HCT116 (cell line): ENCODE data around the gene ANKS1A. TPM values are rescaled to one million over a fixed set of nuclear protein-coding genes. Genes with fewer than 3 reads are reported as not detected.

Experiments used
- ATAC-seq: fragments of 200-7000 bp; cut with Tn5 transposase; 2 replicates; pipeline ENCODE4 v1.9.1; 2020; ENCODE audit warnings: mild to moderate bottlenecking, moderate library complexity
- BruUV-seq: library from RNA; stranded (reverse); fragments of 400-500 nt; replicated peaks from 2 replicates; lab custom pipeline; 2021; lab: Mats Ljungman, UMichigan
- CTCF ChIA-PET: fragments of 300-600 bp; sonication (Branson Sonifier 250); formaldehyde crosslinking; loops from one replicate; lab custom pipeline; 2021; ENCODE audit warnings: antibody characterized with exemption; lab: Charles Lee
- POLR2A ChIA-PET: fragments of 300-600, 350-600 bp; sonication (Branson Sonifier 250); formaldehyde crosslinking; loops from one replicate; lab custom pipeline; 2021; ENCODE audit warnings: antibody characterized with exemption; lab: Charles Lee
- RAD21 ChIA-PET, 2 experiments: fragments of 300-600 bp; sonication (Branson Sonifier 250); formaldehyde crosslinking; loops; one replicate each; lab custom pipeline; 2023; ENCODE audit warnings: low total read pairs in 2 of 2; ENCODE audit not compliant: uncharacterized antibody in 2 of 2, unreplicated experiment in 2 of 2, low non-redundant PET in 1 of 2; lab: Charles Lee
- DNase-seq: peaks from one replicate; pipeline ENCODE4 v3.0.0-alpha.2; 2010; ENCODE audit warnings: low read depth, low spot score
- H2AFZ ChIP-seq: fragments of 200-600 bp; shearing (Covaris generic), sonication (generic); 2 replicates; pipeline ENCODE4 v1.6.1; 2017; ENCODE audit warnings: low read depth, mixed run types, mixed read lengths, antibody characterized with exemption, low read length; ENCODE audit not compliant: poor library complexity, severe bottlenecking
- H3K27ac ChIP-seq: 2 replicates; pipeline ENCODE4 v1.5.1; 2012; ENCODE audit warnings: low read depth, low read length
- H3K27me3 ChIP-seq: fragments of 200-600 bp; sonication (generic); 2 replicates; pipeline ENCODE4 v1.6.1; 2016; ENCODE audit warnings: mixed run types, low read length, mixed read lengths; ENCODE audit not compliant: insufficient read depth
- H3K36me3 ChIP-seq, 2 experiments: fragments of 200-500 bp in 1 of 2; fragments of 200-600 bp in 1 of 2; sonication (Bioruptor generic) in 1 of 2; sonication (generic) in 1 of 2; 2 replicates each; pipeline versions ENCODE4 v1.5.1 to v1.6.1; 2014 to 2016; ENCODE audit warnings: low read length in 2 of 2, inconsistent platforms in 1 of 2, mixed read lengths in 1 of 2, mixed run types in 1 of 2; ENCODE audit not compliant: insufficient read depth in 2 of 2, control insufficient read depth in 1 of 2
- H3K4me1 ChIP-seq, 2 experiments: fragments of 200-600 bp in 1 of 2; sonication (generic) in 1 of 2; 2 replicates each; pipeline versions ENCODE4 v1.5.1 to v1.6.1; 2012 to 2017; ENCODE audit warnings: low read length in 2 of 2, inconsistent platforms in 1 of 2, mild to moderate bottlenecking in 1 of 2, mixed read lengths in 1 of 2, mixed run types in 1 of 2, moderate library complexity in 1 of 2; ENCODE audit not compliant: insufficient read depth in 2 of 2, control insufficient read depth in 1 of 2
- H3K4me2 ChIP-seq: fragments of 200-600 bp; sonication (generic); 2 replicates; pipeline ENCODE4 v1.6.1; 2017; ENCODE audit warnings: mixed run types, low read length, mixed read lengths
- H3K4me3 ChIP-seq, 2 experiments: fragments of 200-600 bp in 1 of 2; sonication (generic) in 1 of 2; replicated peaks in 1 of 2; 2 replicates each; pipeline ENCODE4 v1.5.1; 2011 to 2016; ENCODE audit warnings: low read length in 2 of 2, control low read depth in 1 of 2, low read depth in 1 of 2, mild to moderate bottlenecking in 1 of 2, mixed read lengths in 1 of 2, mixed run types in 1 of 2
- H3K79me2 ChIP-seq: fragments of 200-600 bp; sonication (generic); 2 replicates; pipeline ENCODE4 v1.6.1; 2017; ENCODE audit warnings: mild to moderate bottlenecking, mixed run types, low read length, moderate library complexity, mixed read lengths; ENCODE audit not compliant: insufficient read depth
- H3K9ac ChIP-seq: fragments of 200-600 bp; sonication (generic); 2 replicates; pipeline ENCODE4 v1.6.1; 2016; ENCODE audit warnings: low read length, mixed read lengths
- H3K9me2 ChIP-seq: fragments of 200-600 bp; sonication (generic), shearing (Covaris generic); 2 replicates; pipeline ENCODE4 v1.6.1; 2017; ENCODE audit warnings: mixed run types, mild to moderate bottlenecking, moderate library complexity; ENCODE audit not compliant: insufficient read depth
- H3K9me3 ChIP-seq, 2 experiments: fragments of 200-500 bp in 1 of 2; fragments of 200-600 bp in 1 of 2; sonication (Bioruptor generic) in 1 of 2; sonication (generic) in 1 of 2; 2 replicates each; pipeline ENCODE4 v1.6.1; 2014 to 2017; ENCODE audit warnings: low read length in 2 of 2, mixed read lengths in 2 of 2, inconsistent platforms in 1 of 2, low read depth in 1 of 2, mild to moderate bottlenecking in 1 of 2, mixed run types in 1 of 2, moderate library complexity in 1 of 2; ENCODE audit not compliant: control insufficient read depth in 1 of 2, insufficient read depth in 1 of 2
- H4K20me1 ChIP-seq: fragments of 200-600 bp; sonication (generic), shearing (Covaris generic); 2 replicates; pipeline ENCODE4 v1.6.1; 2017; ENCODE audit warnings: mixed run types, mild to moderate bottlenecking, moderate library complexity; ENCODE audit not compliant: insufficient read depth
- CBX3 ChIP-seq: IDR thresholded peaks from 2 replicates; pipeline ENCODE4 v1.6.1; 2012; ENCODE audit warnings: low read depth
- CTCF ChIP-seq, 3 experiments: fragments of 200-600 bp in 1 of 3; sonication (generic) in 1 of 3; IDR thresholded peaks in 2 of 3; conservative IDR thresholded peaks in 1 of 3; 2 replicates each; pipeline ENCODE4 v1.5.1; 2012 to 2017; ENCODE audit warnings: low read depth in 2 of 3, low read length in 2 of 3, antibody characterized with exemption in 1 of 3, borderline replicate concordance in 1 of 3, control low read depth in 1 of 3, mild to moderate bottlenecking in 1 of 3, mixed read lengths in 1 of 3, mixed run types in 1 of 3, moderate library complexity in 1 of 3; ENCODE audit not compliant: insufficient read depth in 1 of 3
- EGR1 ChIP-seq: IDR thresholded peaks from 2 replicates; pipeline ENCODE4 v1.6.1; 2012; ENCODE audit warnings: low read depth
- JUND ChIP-seq: IDR thresholded peaks from 2 replicates; pipeline ENCODE4 v1.6.1; 2012
- SP1 ChIP-seq: IDR thresholded peaks from 2 replicates; pipeline ENCODE4 v1.6.1; 2012; ENCODE audit warnings: low read depth
- YY1 ChIP-seq: IDR thresholded peaks from 2 replicates; pipeline ENCODE4 v1.6.1; 2011; ENCODE audit warnings: low read length, low read depth, moderate library complexity, mild to moderate bottlenecking; ENCODE audit not compliant: insufficient replicate concordance; ENCODE audit errors: extremely low read depth
- intact Hi-C: fragments of 100-400 bp; cut with micrococcal nuclease; formaldehyde crosslinking; loops from 2 replicates; pipeline ENCODE4 v1.10.0; 2022
- total RNA-seq: library from RNA; stranded (reverse); gene quantifications from one replicate; pipeline ENCODE4 v1.2.1, GENCODE V29; 2021; ENCODE audit not compliant: unreplicated experiment
- TF ChIP-seq, protein P1 (sequence below): IDR thresholded peaks from 2 replicates; pipeline ENCODE4 v1.6.1; 2011; ENCODE audit warnings: mild to moderate bottlenecking, low read length, moderate library complexity; ENCODE audit not compliant: insufficient replicate concordance; ENCODE audit errors: extremely low read depth

Gene ANKS1A
- total RNA-seq, 1 experiment from 2014 or later = 20.6 TPM

- no TSS peak for BruUV-seq
- RAD21 ChIA-PET = no interaction called here
- H3K9ac ChIP-seq = no peak overlapping the region
- no peaks in the 10 kb centered on the region for H3K9me2 ChIP-seq
- POLR2A ChIA-PET = interaction anchor here (0.9 kb wide), 1 partner anchor 10 kb away, joined by 3 read pairs; no protein-coding TSS in a partner anchor
- no peaks in the 10 kb centered on the region for H4K20me1 ChIP-seq
- H3K27me3 ChIP-seq = no peaks in the 10 kb centered on the region
- no peak for ATAC-seq
- DNase-seq = no peak
- CTCF ChIA-PET = interaction anchor here (0.6 to 1.7 kb wide), 2 partner anchors 31 to 141 kb away, joined by 3 to 4 read pairs; no protein-coding TSS in a partner anchor
- H3K79me2 ChIP-seq = no peaks in the 10 kb centered on the region
- 0 out of 4 replicates have a peak, but pooled peaks cover 0 to 1% of the 10 kb centered on the region in 2 experiments for H3K9me3 ChIP-seq
- TF ChIP-seq, protein P1, sequence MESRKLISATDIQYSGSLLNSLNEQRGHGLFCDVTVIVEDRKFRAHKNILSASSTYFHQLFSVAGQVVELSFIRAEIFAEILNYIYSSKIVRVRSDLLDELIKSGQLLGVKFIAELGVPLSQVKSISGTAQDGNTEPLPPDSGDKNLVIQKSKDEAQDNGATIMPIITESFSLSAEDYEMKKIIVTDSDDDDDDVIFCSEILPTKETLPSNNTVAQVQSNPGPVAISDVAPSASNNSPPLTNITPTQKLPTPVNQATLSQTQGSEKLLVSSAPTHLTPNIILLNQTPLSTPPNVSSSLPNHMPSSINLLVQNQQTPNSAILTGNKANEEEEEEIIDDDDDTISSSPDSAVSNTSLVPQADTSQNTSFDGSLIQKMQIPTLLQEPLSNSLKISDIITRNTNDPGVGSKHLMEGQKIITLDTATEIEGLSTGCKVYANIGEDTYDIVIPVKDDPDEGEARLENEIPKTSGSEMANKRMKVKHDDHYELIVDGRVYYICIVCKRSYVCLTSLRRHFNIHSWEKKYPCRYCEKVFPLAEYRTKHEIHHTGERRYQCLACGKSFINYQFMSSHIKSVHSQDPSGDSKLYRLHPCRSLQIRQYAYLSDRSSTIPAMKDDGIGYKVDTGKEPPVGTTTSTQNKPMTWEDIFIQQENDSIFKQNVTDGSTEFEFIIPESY = no peak
- no peak for TF ChIP-seq CBX3
- TF ChIP-seq SP1 = no peak
- no peak for TF ChIP-seq YY1
- TF ChIP-seq JUND = no peak
- TF ChIP-seq CTCF (IDR thresholded peaks at IDR 0.05 in 2 of 3, conservative IDR thresholded peaks at IDR 0.05 in 1 of 3; ENCODE audit: borderline replicate concordance in 1 of 3, insufficient read depth in 1 of 3, low read depth in 2 of 3, low read length in 2 of 3) = no peak
- no peak for TF ChIP-seq EGR1
- H3K4me3 ChIP-seq = no peak overlapping the region
- H3K4me1 ChIP-seq = no peaks in the 10 kb centered on the region
- no peak overlapping the region for H3K27ac ChIP-seq
- intact Hi-C loops = no loop called here
- no peaks in the 10 kb centered on the region for H3K36me3 ChIP-seq
- H2AFZ ChIP-seq = no peak overlapping the region
- H3K4me2 ChIP-seq = no peak overlapping the region
Observed at GRCh38 chr6:35128042-35128441, 239.0 kb downstream of the ANKS1A start.
